Smooth muscle cell (in vitro differentiated cells): ENCODE measurements around the gene TMEM123. TPM values are rescaled to one million over a fixed set of nuclear protein-coding genes. Genes with fewer than 3 reads are reported as not detected.

Experiments used
- DNase-seq: peaks from one replicate; lab custom pipeline; 2025; ENCODE audit not compliant: unreplicated experiment; lab: John Stamatoyannopoulos, UW
- H2AFZ ChIP-seq: fragments of 200-600 bp; sonication (generic); 2 replicates; pipeline ENCODE4 v1.6.0; 2016; ENCODE audit warnings: antibody characterized with exemption, low read depth, mild to moderate bottlenecking
- H3F3A ChIP-seq: fragments of 200-600 bp; sonication (generic); 2 replicates; pipeline ENCODE4 v1.6.0; 2017; ENCODE audit warnings: antibody characterized with exemption, low read depth
- H3K27ac ChIP-seq: fragments of 200-600 bp; sonication (generic); 2 replicates; pipeline ENCODE4 v1.5.1; 2016; ENCODE audit warnings: low read depth, mild to moderate bottlenecking
- H3K27me3 ChIP-seq: fragments of 200-600 bp; sonication (generic); 2 replicates; pipeline ENCODE4 v1.6.1; 2016; ENCODE audit warnings: low read depth, mild to moderate bottlenecking
- H3K36me3 ChIP-seq: fragments of 200-600 bp; sonication (generic); 2 replicates; pipeline ENCODE4 v1.5.1; 2016; ENCODE audit warnings: low read depth
- H3K4me1 ChIP-seq: fragments of 200-600 bp; sonication (generic); 2 replicates; pipeline ENCODE4 v1.5.1; 2016; ENCODE audit warnings: low read depth
- H3K4me2 ChIP-seq: fragments of 200-600 bp; sonication (generic); 2 replicates; pipeline ENCODE4 v1.6.0; 2016; ENCODE audit warnings: mild to moderate bottlenecking
- H3K4me3 ChIP-seq: fragments of 200-600 bp; sonication (generic); 2 replicates; pipeline ENCODE4 v1.5.1; 2016; ENCODE audit warnings: mild to moderate bottlenecking
- H3K79me2 ChIP-seq: fragments of 200-600 bp; sonication (generic); 2 replicates; pipeline ENCODE4 v1.6.0; 2016; ENCODE audit warnings: low read depth, mild to moderate bottlenecking
- H3K9ac ChIP-seq: fragments of 200-600 bp; sonication (generic); 2 replicates; pipeline ENCODE4 v1.6.0; 2016; ENCODE audit warnings: low read depth
- H3K9me3 ChIP-seq: fragments of 200-600 bp; sonication (generic); replicated peaks from 2 replicates; pipeline ENCODE4 v1.5.1; 2016; ENCODE audit warnings: low read depth
- H4K20me1 ChIP-seq: fragments of 200-600 bp; sonication (generic); 2 replicates; pipeline ENCODE4 v1.6.0; 2016; ENCODE audit warnings: low read depth
- CTCF ChIP-seq: fragments of 200-600 bp; sonication (generic); IDR thresholded peaks from 2 replicates; pipeline ENCODE4 v1.5.1; 2017; ENCODE audit warnings: borderline replicate concordance, mild to moderate bottlenecking, antibody characterized with exemption; ENCODE audit not compliant: insufficient read depth, poor library complexity, severe bottlenecking
- WGBS: methylation state at CpG from one replicate; pipeline ENCODE4 v1.1.7; 2016; ENCODE audit warnings: low lambda C conversion rate; 5-methylcytosine and 5-hydroxymethylcytosine counted together
- polyA plus RNA-seq: library from polyadenylated mRNA; unstranded; fragments of >200 nt; fragmentation: Nextera tagmentation; extraction: Ambion mirVana; gene quantifications from 2 replicates; pipeline ENCODE4 v1.2.1, GENCODE V29; 2016
- total RNA-seq: library from RNA; depleted of rRNA; stranded (reverse); fragments of >200 nt; gene quantifications from 2 replicates; pipeline ENCODE4 v1.2.3, GENCODE V29; 2014

TMEM123 gene
- total and polyA plus RNA-seq, 2 experiments from 2014 or later: 38.8 to 78.8 TPM

GRCh38 chr11:102493524-102493923 lies 41.0 kb upstream of the TMEM123 start:
- Histone ChIP-seq H3K4me2 (no peak overlapping the region), H3K4me3 (no peak overlapping the region), H3K36me3 (no peaks in the 10 kb centered on the region), H3K27ac (no peak overlapping the region), H3K79me2 (no peaks in the 10 kb centered on the region), H3K9ac (no peak overlapping the region), H2AFZ (no peak overlapping the region), H3F3A (no peaks in the 10 kb centered on the region), H3K9me3 (no peaks in the 10 kb centered on the region), H4K20me1 (no peaks in the 10 kb centered on the region), H3K27me3 (no peaks in the 10 kb centered on the region), H3K4me1 (no peaks in the 10 kb centered on the region)
- 89% methylated on average over 5 of the region's 5 CpGs for WGBS
- no peak for DNase-seq
- no peak for TF ChIP-seq CTCF

- Histone ChIP-seq H3K4me3 (no peak overlapping the region), H4K20me1 (no peaks in the 10 kb centered on the region), H2AFZ (no peak overlapping the region), H3K9ac (no peak overlapping the region), H3K4me2 (no peak overlapping the region), H3K27me3 (no peaks in the 10 kb centered on the region), H3F3A (no peaks in the 10 kb centered on the region), H3K27ac (no peak overlapping the region), H3K79me2 (no peaks in the 10 kb centered on the region), H3K9me3 (no peaks in the 10 kb centered on the region), H3K4me1 (no peaks in the 10 kb centered on the region), H3K36me3 (no peaks in the 10 kb centered on the region)
- no peak for TF ChIP-seq CTCF
- DNase-seq: no peak
- WGBS: 97% methylated on average over 2 of the region's 2 CpGs
These were observed 39.4 kb upstream of the TMEM123 start for GRCh38 chr11:102491969-102492368.

- no peaks in the 10 kb centered on the region for H3K4me1 ChIP-seq
- no peaks in the 10 kb centered on the region for H3K27me3 ChIP-seq
- H2AFZ ChIP-seq: no peak overlapping the region
- H3F3A ChIP-seq: no peaks in the 10 kb centered on the region
- H4K20me1 ChIP-seq: no peaks in the 10 kb centered on the region
- TF ChIP-seq CTCF: no peak
- no peaks in the 10 kb centered on the region for H3K36me3 ChIP-seq
- no peak overlapping the region for H3K9ac ChIP-seq
- H3K27ac ChIP-seq: no peak overlapping the region
- no peak for DNase-seq
- H3K79me2 ChIP-seq: no peaks in the 10 kb centered on the region
- H3K4me3 ChIP-seq: no peak overlapping the region
- H3K9me3 ChIP-seq: no peaks in the 10 kb centered on the region
- no peak overlapping the region for H3K4me2 ChIP-seq
- 84% methylated on average over 5 of the region's 5 CpGs for WGBS
These were observed 36.9 kb upstream of the TMEM123 start for GRCh38 chr11:102489186-102490145.
